ENCODE results near the gene TAS2R38. TPM values are rescaled to one million over a fixed set of nuclear protein-coding genes. Genes with fewer than 3 reads are reported as not detected.

Gene TAS2R38
- total RNA-seq, 4 donors from 2014 or later = not detected

DNA sequence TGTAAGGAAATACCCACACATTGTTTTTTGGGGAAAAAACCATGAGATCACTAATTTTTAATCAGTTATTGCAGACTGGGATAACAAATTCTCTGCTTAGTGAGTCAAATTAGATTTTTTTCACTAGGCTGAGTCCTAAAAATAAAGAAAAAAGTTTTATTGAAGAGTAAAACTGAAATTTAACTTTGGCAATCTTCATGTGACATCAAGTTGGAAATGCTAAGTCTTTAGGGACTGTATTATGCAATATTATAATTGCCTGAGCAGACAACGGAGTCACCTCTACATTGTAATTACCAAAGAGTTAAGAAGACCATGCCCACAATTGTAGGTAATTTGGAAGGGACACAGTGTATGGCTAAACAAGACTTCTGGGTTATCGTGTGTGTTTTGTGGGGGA, 24.6 kb downstream of the TAS2R38 start:
- DNase-seq (ENCODE audit: low spot score in 2 of 2) = no peak
- Histone ChIP-seq H3K4me3 (no peak overlapping the region), H3K4me1 (no peaks in the 10 kb centered on the region), H3K9me3 (no peaks in the 10 kb centered on the region), H3K27ac (no peak overlapping the region), H3K36me3 (no peaks in the 10 kb centered on the region), H3K27me3 (no peaks in the 10 kb centered on the region)
- TF ChIP-seq, protein P1, sequence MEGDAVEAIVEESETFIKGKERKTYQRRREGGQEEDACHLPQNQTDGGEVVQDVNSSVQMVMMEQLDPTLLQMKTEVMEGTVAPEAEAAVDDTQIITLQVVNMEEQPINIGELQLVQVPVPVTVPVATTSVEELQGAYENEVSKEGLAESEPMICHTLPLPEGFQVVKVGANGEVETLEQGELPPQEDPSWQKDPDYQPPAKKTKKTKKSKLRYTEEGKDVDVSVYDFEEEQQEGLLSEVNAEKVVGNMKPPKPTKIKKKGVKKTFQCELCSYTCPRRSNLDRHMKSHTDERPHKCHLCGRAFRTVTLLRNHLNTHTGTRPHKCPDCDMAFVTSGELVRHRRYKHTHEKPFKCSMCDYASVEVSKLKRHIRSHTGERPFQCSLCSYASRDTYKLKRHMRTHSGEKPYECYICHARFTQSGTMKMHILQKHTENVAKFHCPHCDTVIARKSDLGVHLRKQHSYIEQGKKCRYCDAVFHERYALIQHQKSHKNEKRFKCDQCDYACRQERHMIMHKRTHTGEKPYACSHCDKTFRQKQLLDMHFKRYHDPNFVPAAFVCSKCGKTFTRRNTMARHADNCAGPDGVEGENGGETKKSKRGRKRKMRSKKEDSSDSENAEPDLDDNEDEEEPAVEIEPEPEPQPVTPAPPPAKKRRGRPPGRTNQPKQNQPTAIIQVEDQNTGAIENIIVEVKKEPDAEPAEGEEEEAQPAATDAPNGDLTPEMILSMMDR (IDR thresholded peaks at IDR 0.05) = no peak
- TF ChIP-seq EP300 (IDR thresholded peaks at IDR 0.05) = no peak
- TF ChIP-seq POLR2AphosphoS5 (IDR thresholded peaks at IDR 0.05) = no peak
- TF ChIP-seq POLR2A (IDR thresholded peaks at IDR 0.05) = no peak
- WGBS = 78% methylated on average over 2 of the region's 2 CpGs

DNA sequence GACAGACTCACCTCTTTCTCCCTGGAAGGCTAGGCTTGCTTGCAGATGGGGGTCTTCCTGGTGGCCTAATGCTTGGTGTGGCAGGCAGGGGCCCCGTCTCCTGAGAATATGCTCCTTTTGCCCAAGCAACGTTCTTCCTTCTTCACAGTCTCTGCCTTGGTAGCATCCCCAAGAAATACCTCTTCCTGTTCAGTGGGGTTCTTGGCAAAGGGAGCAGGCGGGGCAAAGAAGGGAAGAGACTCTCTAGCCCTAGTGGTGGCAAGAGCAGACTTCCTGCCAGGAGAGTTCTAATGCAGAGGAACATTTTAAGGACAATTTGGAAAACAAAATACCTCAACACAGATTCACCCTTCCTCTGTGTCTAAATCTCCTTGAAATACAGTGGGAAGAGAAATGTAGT, 26.8 kb downstream of the TAS2R38 start, which contains the start of gene CLEC5A:
TSS of gene CLEC5A (minus strand) at position 179 of the 400 bp plus-strand sequence. CDS start 682 bp downstream, outside the sequence.
- DNase-seq (ENCODE audit: low spot score in 2 of 2) = no peak
- no peaks in the 10 kb centered on the region for H3K27me3 ChIP-seq
- TF ChIP-seq POLR2AphosphoS5 (IDR thresholded peaks at IDR 0.05) = no peak
- TF ChIP-seq EP300 (IDR thresholded peaks at IDR 0.05) = no peak
- TF ChIP-seq, protein P1 (IDR thresholded peaks at IDR 0.05) = no peak
- no peak for TF ChIP-seq POLR2A (IDR thresholded peaks at IDR 0.05)
- no peaks in the 10 kb centered on the region for H3K36me3 ChIP-seq
- H3K9me3 ChIP-seq = peaks cover 5% of the 10 kb centered on the region
- 71% methylated on average over 3 of the region's 3 CpGs for WGBS
- no peak within 1 kb of the TSS for H3K4me3 ChIP-seq
- H3K4me1 ChIP-seq = no peaks in the 10 kb centered on the region
- no peak within 1 kb of the TSS for H3K27ac ChIP-seq

DNA sequence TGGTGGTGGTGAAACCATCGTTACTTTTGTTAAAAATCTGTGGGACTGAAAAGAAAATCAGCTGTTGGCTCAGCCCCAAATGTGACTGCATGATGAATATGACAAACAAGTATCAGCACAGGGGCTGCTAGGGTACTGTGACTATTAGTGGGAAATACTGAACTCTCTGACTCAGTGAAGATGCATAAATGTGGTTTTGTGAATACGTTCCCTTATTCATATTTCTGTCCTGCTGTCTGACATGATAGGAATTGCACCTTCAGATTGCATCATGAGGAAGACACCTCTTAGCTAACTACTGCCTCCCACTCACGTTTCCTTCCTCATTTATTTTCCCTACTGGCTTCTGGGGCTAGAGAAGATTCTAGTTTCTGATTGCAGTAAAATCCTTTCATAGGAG, 28.2 kb downstream of the TAS2R38 start:
- no peaks in the 10 kb centered on the region for H3K36me3 ChIP-seq
- peaks cover 6% of the 10 kb centered on the region for H3K9me3 ChIP-seq
- no peak overlapping the region for H3K4me3 ChIP-seq
- no peak overlapping the region for H3K27ac ChIP-seq
- no peaks in the 10 kb centered on the region for H3K4me1 ChIP-seq
- 52% methylated on average over 3 of the region's 3 CpGs for WGBS
- H3K27me3 ChIP-seq = no peaks in the 10 kb centered on the region
- TF ChIP-seq EP300 (IDR thresholded peaks at IDR 0.05) (no peak), POLR2A (IDR thresholded peaks at IDR 0.05) (no peak), POLR2AphosphoS5 (IDR thresholded peaks at IDR 0.05) (no peak)
- TF ChIP-seq, protein P1 (IDR thresholded peaks at IDR 0.05) = no peak
- no peak for DNase-seq (ENCODE audit: low spot score in 2 of 2)

DNA sequence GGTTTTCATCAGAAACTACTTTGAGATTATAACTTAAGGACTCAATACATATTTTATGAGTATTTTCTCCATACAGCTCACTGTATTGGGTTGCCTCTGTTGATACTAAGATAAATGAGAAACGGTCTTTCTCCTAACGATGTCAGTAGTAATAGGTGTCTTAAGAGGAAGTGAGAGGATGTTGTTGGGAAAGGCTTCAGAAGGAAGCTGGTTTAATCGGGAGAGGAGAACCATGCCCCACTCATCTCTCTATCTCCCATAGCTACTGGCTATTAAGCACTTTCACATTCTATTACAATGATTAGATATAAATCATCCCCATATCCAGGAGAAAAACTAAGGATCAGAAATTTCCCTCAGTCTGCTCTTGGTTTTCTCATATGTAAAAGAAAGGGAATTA, 28.8 kb downstream of the TAS2R38 start:
- H3K4me3 ChIP-seq = no peak overlapping the region
- TF ChIP-seq POLR2A (IDR thresholded peaks at IDR 0.05) = no peak
- TF ChIP-seq, protein P1 (IDR thresholded peaks at IDR 0.05) = no peak
- TF ChIP-seq POLR2AphosphoS5 (IDR thresholded peaks at IDR 0.05) = no peak
- 80% methylated on average over 3 of the region's 3 CpGs for WGBS
- H3K36me3 ChIP-seq = no peaks in the 10 kb centered on the region
- no peaks in the 10 kb centered on the region for H3K4me1 ChIP-seq
- H3K27me3 ChIP-seq = no peaks in the 10 kb centered on the region
- H3K27ac ChIP-seq = no peak overlapping the region
- DNase-seq (ENCODE audit: low spot score in 2 of 2) = no peak
- H3K9me3 ChIP-seq = peaks cover 6% of the 10 kb centered on the region

DNA sequence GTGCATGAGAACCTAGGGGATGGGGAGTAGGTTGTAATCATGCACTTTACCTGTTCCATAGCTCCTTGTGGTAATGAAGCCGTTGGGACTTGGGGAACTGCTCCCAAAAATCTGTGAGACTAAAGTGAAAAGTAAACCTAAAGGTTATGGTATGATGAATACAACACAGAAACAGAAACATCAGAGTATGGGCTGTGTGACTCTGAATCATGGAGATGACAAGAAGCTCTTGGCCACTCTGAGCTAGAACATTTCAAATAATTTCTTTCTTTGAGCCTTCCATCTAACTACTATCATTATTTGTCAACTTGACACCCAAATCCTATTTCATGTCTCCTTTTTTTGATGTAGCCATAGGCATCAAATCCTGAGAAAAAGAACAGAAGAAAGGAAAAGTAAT, 29.7 kb downstream of the TAS2R38 start:
- no peaks in the 10 kb centered on the region for H3K4me1 ChIP-seq
- 67% methylated on average over 1 of the region's 1 CpG for WGBS
- TF ChIP-seq POLR2A (IDR thresholded peaks at IDR 0.05) (no peak), EP300 (IDR thresholded peaks at IDR 0.05) (no peak), POLR2AphosphoS5 (IDR thresholded peaks at IDR 0.05) (no peak)
- TF ChIP-seq, protein P1 (IDR thresholded peaks at IDR 0.05) = no peak
- DNase-seq (ENCODE audit: low spot score in 2 of 2) = no peak
- no peaks in the 10 kb centered on the region for H3K27me3 ChIP-seq
- H3K27ac ChIP-seq = no peak overlapping the region
- no peak overlapping the region for H3K4me3 ChIP-seq
- H3K36me3 ChIP-seq = no peaks in the 10 kb centered on the region
- peaks cover 6% of the 10 kb centered on the region for H3K9me3 ChIP-seq
